ENCODE results near the gene VPS11. TPM values are rescaled to one million over a fixed set of nuclear protein-coding genes. Genes with fewer than 3 reads are reported as not detected.

The VPS11 gene
- polyA plus RNA-seq, 1 experiment: 15.9 TPM

GRCh38 chr11:119062779-119063178 lies 4.8 kb upstream of the VPS11 start:
- CTCF ChIA-PET: interaction anchor here (1.4 kb wide), 1 partner anchor 29 kb away, joined by 4 read pairs; no protein-coding TSS in a partner anchor

GRCh38 chr11:119065369-119065768 lies 2.2 kb upstream of the VPS11 start:
- POLR2A ChIA-PET: no interaction called here
- H3K4me3 ChIP-seq (ENCODE audit: low read depth, low read length): no peak overlapping the region
- no peak for DNase-seq (ENCODE audit: low read depth)
- H3K27me3 ChIP-seq (ENCODE audit: control insufficient read depth, insufficient read depth, low read length): no peaks in the 10 kb centered on the region
- H3K36me3 ChIP-seq (ENCODE audit: control insufficient read depth, insufficient read depth, low read length): peaks cover 4% of the 10 kb centered on the region
- CTCF ChIA-PET: interaction anchor here (0.6 to 1.9 kb wide), 7 partner anchors 18 to 273 kb away, joined by 3 to 7 read pairs (median 3); partner anchors contain the start of gene HMBS
- peak; percentile 55 for TF ChIP-seq CTCF (IDR thresholded peaks at IDR 0.05; ENCODE audit: insufficient read depth, low read depth, low read length)

More at GRCh38 chr11:119062779-119063178, 4.8 kb upstream of the VPS11 start:
- Histone ChIP-seq H3K4me3 (ENCODE audit: low read depth, low read length) (no peak overlapping the region), H3K27me3 (ENCODE audit: control insufficient read depth, insufficient read depth, low read length) (no peaks in the 10 kb centered on the region), H3K36me3 (ENCODE audit: control insufficient read depth, insufficient read depth, low read length) (no peaks in the 10 kb centered on the region; the same call in 1 of the 2 replicates)
- TF ChIP-seq CTCF (IDR thresholded peaks at IDR 0.05; ENCODE audit: insufficient read depth, low read depth, low read length): no peak
- POLR2A ChIA-PET: no interaction called here
- DNase-seq (ENCODE audit: low read depth): no peak

- H3K27me3 ChIP-seq (ENCODE audit: control insufficient read depth, insufficient read depth, low read length): no peaks in the 10 kb centered on the region
- no peak overlapping the region for H3K4me3 ChIP-seq (ENCODE audit: low read depth, low read length)
- CTCF ChIA-PET: no interaction called here
- no peak for DNase-seq (ENCODE audit: low read depth)
- POLR2A ChIA-PET: no interaction called here
- no peak for TF ChIP-seq CTCF (IDR thresholded peaks at IDR 0.05; ENCODE audit: insufficient read depth, low read depth, low read length)
- peaks cover 48% of the 10 kb centered on the region for H3K36me3 ChIP-seq (ENCODE audit: control insufficient read depth, insufficient read depth, low read length)
Measured at GRCh38 chr11:119077839-119078238, 10.2 kb downstream of the VPS11 start.

GRCh38 chr11:119078675-119079420 lies 11.2 kb downstream of the VPS11 start:
- peaks cover 39% of the 10 kb centered on the region for H3K36me3 ChIP-seq (ENCODE audit: control insufficient read depth, insufficient read depth, low read length)
- no peak overlapping the region for H3K4me3 ChIP-seq (ENCODE audit: low read depth, low read length)
- TF ChIP-seq CTCF (IDR thresholded peaks at IDR 0.05; ENCODE audit: insufficient read depth, low read depth, low read length): no peak
- ChIA-PET POLR2A (no interaction called here), CTCF (interaction anchor here (0.9 kb wide), 1 partner anchor 11 kb away, joined by 3 read pairs; the partner anchor contains the start of gene VPS11)
- no peak for DNase-seq (ENCODE audit: low read depth)
- H3K27me3 ChIP-seq (ENCODE audit: control insufficient read depth, insufficient read depth, low read length): no peaks in the 10 kb centered on the region

GRCh38 chr11:119081682-119082260 lies 14.2 kb downstream of the VPS11 start:
- Histone ChIP-seq H3K27me3 (ENCODE audit: control insufficient read depth, insufficient read depth, low read length) (no peaks in the 10 kb centered on the region), H3K36me3 (ENCODE audit: control insufficient read depth, insufficient read depth, low read length) (peaks cover 37% of the 10 kb centered on the region), H3K4me3 (ENCODE audit: low read depth, low read length) (no peak overlapping the region)
- ChIA-PET POLR2A (no interaction called here), CTCF (no interaction called here)
- DNase-seq (ENCODE audit: low read depth): no peak
- no peak for TF ChIP-seq CTCF (IDR thresholded peaks at IDR 0.05; ENCODE audit: insufficient read depth, low read depth, low read length)

All from BJ (cell line).